B cell (primary cell): ENCODE results near the gene HAND2.

Source experiments
- EZH2 ChIP-seq: IDR thresholded peaks from 2 replicates; pipeline ENCODE4 v1.6.1; 2012; ENCODE audit warnings: borderline replicate concordance, low read depth, mild to moderate bottlenecking, moderate library complexity, low read length; ENCODE audit not compliant: insufficient read depth, poor library complexity, severe bottlenecking
- TF ChIP-seq, protein P1 (sequence below): fragments of 200-600 bp; IDR thresholded peaks from one replicate; pipeline ENCODE4 v1.8.0; 2022; ENCODE audit warnings: antibody characterized with exemption, mild to moderate bottlenecking

GRCh38 chr4:173545440-173545839 lies 15.4 kb upstream of the HAND2 start:
- TF ChIP-seq, protein P1, sequence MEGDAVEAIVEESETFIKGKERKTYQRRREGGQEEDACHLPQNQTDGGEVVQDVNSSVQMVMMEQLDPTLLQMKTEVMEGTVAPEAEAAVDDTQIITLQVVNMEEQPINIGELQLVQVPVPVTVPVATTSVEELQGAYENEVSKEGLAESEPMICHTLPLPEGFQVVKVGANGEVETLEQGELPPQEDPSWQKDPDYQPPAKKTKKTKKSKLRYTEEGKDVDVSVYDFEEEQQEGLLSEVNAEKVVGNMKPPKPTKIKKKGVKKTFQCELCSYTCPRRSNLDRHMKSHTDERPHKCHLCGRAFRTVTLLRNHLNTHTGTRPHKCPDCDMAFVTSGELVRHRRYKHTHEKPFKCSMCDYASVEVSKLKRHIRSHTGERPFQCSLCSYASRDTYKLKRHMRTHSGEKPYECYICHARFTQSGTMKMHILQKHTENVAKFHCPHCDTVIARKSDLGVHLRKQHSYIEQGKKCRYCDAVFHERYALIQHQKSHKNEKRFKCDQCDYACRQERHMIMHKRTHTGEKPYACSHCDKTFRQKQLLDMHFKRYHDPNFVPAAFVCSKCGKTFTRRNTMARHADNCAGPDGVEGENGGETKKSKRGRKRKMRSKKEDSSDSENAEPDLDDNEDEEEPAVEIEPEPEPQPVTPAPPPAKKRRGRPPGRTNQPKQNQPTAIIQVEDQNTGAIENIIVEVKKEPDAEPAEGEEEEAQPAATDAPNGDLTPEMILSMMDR = no peak
- no peak for TF ChIP-seq EZH2
